Neural cell (in vitro differentiated cells): ENCODE results near the gene CYP19A1. TPM values are rescaled to one million over a fixed set of nuclear protein-coding genes. Genes with fewer than 3 reads are reported as not detected.

Source experiments
- H2AFZ ChIP-seq: fragments of 200-600, 300-800 bp; sonication (generic), shearing (Covaris generic); 2 replicates; pipeline ENCODE4 v1.6.0; 2014; ENCODE audit warnings: low read depth, mild to moderate bottlenecking, antibody characterized with exemption, low read length, moderate library complexity
- H3F3A ChIP-seq: fragments of 200-600 bp; shearing (Covaris generic); 2 replicates; pipeline ENCODE4 v1.6.1; 2016; ENCODE audit warnings: mild to moderate bottlenecking, moderate library complexity, mixed read lengths, antibody characterized with exemption, low read length; ENCODE audit not compliant: insufficient read depth, poor library complexity, severe bottlenecking
- H3K27ac ChIP-seq: fragments of 200-600, 300-800 bp; sonication (generic), shearing (Covaris generic); 2 replicates; pipeline ENCODE4 v1.5.1; 2014; ENCODE audit warnings: mild to moderate bottlenecking, low read length, moderate library complexity
- H3K27me3 ChIP-seq: fragments of 300-800, 200-600 bp; sonication (generic), shearing (Covaris generic); 2 replicates; pipeline ENCODE4 v1.6.0; 2014; ENCODE audit warnings: mild to moderate bottlenecking, low read depth, low read length, moderate library complexity; ENCODE audit not compliant: insufficient read depth
- H3K36me3 ChIP-seq: fragments of 300-800, 200-600 bp; sonication (generic), shearing (Covaris generic); 2 replicates; pipeline ENCODE4 v1.5.1; 2014; ENCODE audit warnings: mild to moderate bottlenecking, antibody characterized with exemption, low read length, moderate library complexity; ENCODE audit not compliant: insufficient read depth
- H3K4me2 ChIP-seq: fragments of 300-800, 200-600 bp; sonication (generic), shearing (Covaris generic); 2 replicates; pipeline ENCODE4 v1.6.0; 2014; ENCODE audit warnings: mild to moderate bottlenecking, low read length
- H3K4me3 ChIP-seq: fragments of 300-800, 200-600 bp; sonication (generic), shearing (Covaris generic); 2 replicates; pipeline ENCODE4 v1.5.1; 2014; ENCODE audit warnings: mild to moderate bottlenecking, low read length, moderate library complexity
- H3K79me2 ChIP-seq: fragments of 200-600 bp; shearing (Covaris generic); replicated peaks from 2 replicates; pipeline ENCODE4 v1.6.0; 2014; ENCODE audit warnings: mild to moderate bottlenecking, low read length, moderate library complexity; ENCODE audit not compliant: insufficient read depth
- H3K9ac ChIP-seq: fragments of 300-800, 200-600 bp; sonication (generic), shearing (Covaris generic); 2 replicates; pipeline ENCODE4 v1.6.1; 2016; ENCODE audit warnings: mild to moderate bottlenecking, low read length, mixed read lengths
- H3K9me2 ChIP-seq: fragments of 200-600 bp; shearing (Covaris generic); 2 replicates; pipeline ENCODE4 v1.6.1; 2016; ENCODE audit warnings: mild to moderate bottlenecking, low read length, mixed read lengths; ENCODE audit not compliant: insufficient read depth
- H3K9me3 ChIP-seq: fragments of 200-600, 300-800 bp; sonication (generic), shearing (Covaris generic); 2 replicates; pipeline ENCODE4 v1.6.1; 2016; ENCODE audit warnings: mild to moderate bottlenecking, mixed run types, low read length, moderate library complexity, mixed read lengths
- H4K20me1 ChIP-seq: fragments of 200-600 bp; shearing (Covaris generic); 2 replicates; pipeline ENCODE4 v1.6.1; 2016; ENCODE audit warnings: mild to moderate bottlenecking, mixed run types; ENCODE audit not compliant: insufficient read depth
- CTCF ChIP-seq: fragments of 450-650 bp; IDR thresholded peaks from 2 replicates; pipeline ENCODE4 v1.5.1; 2014; ENCODE audit warnings: antibody characterized with exemption, mild to moderate bottlenecking, moderate library complexity; ENCODE audit not compliant: poor library complexity, severe bottlenecking
- EP300 ChIP-seq: fragments of 450-650 bp; conservative IDR thresholded peaks from 2 replicates; pipeline ENCODE4 v1.6.1; 2014; ENCODE audit warnings: antibody characterized with exemption, mild to moderate bottlenecking, moderate library complexity; ENCODE audit not compliant: poor library complexity, severe bottlenecking
- EZH2 ChIP-seq: fragments of 200-600, 300-800 bp; shearing (Covaris generic), sonication (generic); IDR thresholded peaks from 2 replicates; pipeline ENCODE4 v1.6.1; 2014; ENCODE audit warnings: antibody characterized with exemption, low read length, borderline replicate concordance, mild to moderate bottlenecking; ENCODE audit not compliant: insufficient read depth, poor library complexity, severe bottlenecking
- MXI1 ChIP-seq: fragments of 450-650 bp; conservative IDR thresholded peaks from 2 replicates; pipeline ENCODE4 v1.6.1; 2014; ENCODE audit warnings: antibody characterized with exemption, mild to moderate bottlenecking; ENCODE audit not compliant: poor library complexity, severe bottlenecking
- POLR2AphosphoS5 ChIP-seq: IDR thresholded peaks from 2 replicates; pipeline ENCODE4 v1.6.1; 2012
- RAD21 ChIP-seq: fragments of 450-650 bp; conservative IDR thresholded peaks from 2 replicates; pipeline ENCODE4 v1.6.1; 2014; ENCODE audit warnings: antibody characterized with exemption, mild to moderate bottlenecking, moderate library complexity
- REST ChIP-seq: IDR thresholded peaks from 2 replicates; pipeline ENCODE4 v1.6.1; 2012; ENCODE audit warnings: borderline replicate concordance
- SMC3 ChIP-seq: fragments of 450-650 bp; conservative IDR thresholded peaks from 2 replicates; pipeline ENCODE4 v1.6.1; 2014; ENCODE audit warnings: antibody characterized with exemption, mild to moderate bottlenecking, moderate library complexity; ENCODE audit not compliant: poor library complexity
- TAF1 ChIP-seq: IDR thresholded peaks from 2 replicates; pipeline ENCODE4 v1.6.1; 2012; ENCODE audit warnings: low read depth
- polyA plus RNA-seq: library from polyadenylated mRNA; depleted of rRNA; stranded (reverse); fragments of >200 nt; gene quantifications from 2 replicates; pipeline ENCODE4 v1.2.3, GENCODE V29; 2014

CYP19A1 gene
- polyA plus RNA-seq, 1 donor from 2014 or later: not detected

GRCh38 chr15:51342227-51342999 lies 4.0 kb upstream of the CYP19A1 start:
- Histone ChIP-seq H3K27me3 (peaks cover 34% of the 10 kb centered on the region), H3F3A (no peaks in the 10 kb centered on the region), H2AFZ (no peak overlapping the region), H3K9ac (peak overlapping the region; percentile 34), H3K27ac (no peak overlapping the region), H3K4me2 (peak overlapping the region; percentile 44), H3K9me2 (no peaks in the 10 kb centered on the region), H3K9me3 (no peaks in the 10 kb centered on the region), H3K36me3 (no peaks in the 10 kb centered on the region), H3K79me2 (no peaks in the 10 kb centered on the region), H3K4me3 (peak overlapping the region; percentile 70), H4K20me1 (no peaks in the 10 kb centered on the region)
- TF ChIP-seq MXI1 (no peak), TAF1 (no peak), SMC3 (no peak), EZH2 (no peak), REST (no peak), EP300 (no peak), CTCF (no peak), POLR2AphosphoS5 (no peak), RAD21 (no peak)

- H3K9ac ChIP-seq: peak within 1 kb of the TSS; percentile 34
Observed at GRCh38 chr15:51341366-51342226, 3.2 kb upstream of the CYP19A1 start, which contains the start of gene GLDN. GLDN (plus strand) TSS chr15:51341655; CDS start chr15:51341685, 30 bp downstream.

More at GRCh38 chr15:51341366-51342226, 3.2 kb upstream of the CYP19A1 start, which contains the start of gene GLDN:
- TF ChIP-seq MXI1 (peak; percentile 26), EZH2 (no peak)
- Histone ChIP-seq H3K79me2 (no peaks in the 10 kb centered on the region), H3K4me3 (peak within 1 kb of the TSS; percentile 70), H2AFZ (no peak within 1 kb of the TSS), H3F3A (no peaks in the 10 kb centered on the region), H3K4me2 (peak within 1 kb of the TSS; percentile 44), H3K9me3 (no peaks in the 10 kb centered on the region), H3K36me3 (no peaks in the 10 kb centered on the region), H3K9me2 (no peaks in the 10 kb centered on the region), H3K27ac (no peak within 1 kb of the TSS), H4K20me1 (no peaks in the 10 kb centered on the region), H3K27me3 (peaks cover 34% of the 10 kb centered on the region)
